ENCODE results near the gene CD274. TPM values are rescaled to one million over a fixed set of nuclear protein-coding genes. Genes with fewer than 3 reads are reported as not detected.

The CD274 gene
- total and polyA plus RNA-seq, 2 donors (not counting 3 experiments of a cell fraction or from before 2014, with no cell fraction given), result 25.4 to 26.8 TPM

GRCh38 chr9:5486988-5487387 is 36.6 kb downstream of the CD274 start:
- Histone ChIP-seq H3K27me3 (ENCODE audit: control insufficient read depth in 2 of 2, insufficient read depth in 2 of 2, low read length in 2 of 2) (no peaks in the 10 kb centered on the region), H3K9me3 (replicated peaks; ENCODE audit: control insufficient read depth, insufficient read depth, low read length) (no peaks in the 10 kb centered on the region), H4K20me1 (replicated peaks; ENCODE audit: control insufficient read depth, extremely low read depth, insufficient read depth, low read length) (no peaks in the 10 kb centered on the region), H3K9me1 (replicated peaks; ENCODE audit: control insufficient read depth, extremely low read depth, insufficient read depth, low read length) (no peaks in the 10 kb centered on the region), H3K79me2 (ENCODE audit: control insufficient read depth, insufficient read depth, low read length) (no peaks in the 10 kb centered on the region), H3K4me2 (ENCODE audit: insufficient read depth, low read length) (no peak overlapping the region), H3K4me1 (ENCODE audit: control insufficient read depth, extremely low read depth, insufficient read depth, low read length) (peaks cover 26% of the 10 kb centered on the region), H2AFZ (ENCODE audit: low read depth, low read length) (no peak overlapping the region), H3K36me3 (ENCODE audit: control insufficient read depth in 2 of 2, extremely low read depth in 1 of 2, insufficient read depth in 2 of 2, low read length in 2 of 2) (no peaks in the 10 kb centered on the region), H3K27ac (ENCODE audit: insufficient read depth, low read depth, low read length) (no peak overlapping the region), H3K9ac (replicated peaks; ENCODE audit: extremely low read depth, insufficient read depth, low read length) (no peak overlapping the region), H3K4me3 (replicated peaks in 1 of 3; ENCODE audit: insufficient read depth in 1 of 3, low read depth in 1 of 3, low read length in 3 of 3) (no peak overlapping the region)
- TF ChIP-seq JUN (IDR thresholded peaks at IDR 0.05; ENCODE audit: borderline replicate concordance, insufficient read depth, insufficient read length, low read depth) (no peak), POLR2A (IDR thresholded peaks at IDR 0.05; ENCODE audit: low read depth, low read length) (no peak), MAX (IDR thresholded peaks at IDR 0.05; ENCODE audit: insufficient read depth, insufficient read length) (no peak), CTCF (IDR thresholded peaks at IDR 0.05; ENCODE audit: extremely low read depth in 1 of 2, insufficient read depth in 1 of 2, low read depth in 1 of 2, low read length in 2 of 2) (no peak), GATA2 (IDR thresholded peaks at IDR 0.05; ENCODE audit: insufficient read depth, insufficient read length, low read depth, low read length) (no peak), FOS (IDR thresholded peaks at IDR 0.05; ENCODE audit: borderline replicate concordance, insufficient read depth, low read length) (no peak)
- dilution Hi-C loops (cut with MboI; ENCODE audit: extremely low pct_ligation_motif_present, low sequenced_read_pairs) (no loop called here), intact Hi-C loops (cut with micrococcal nuclease) (no loop called here)
- DNase-seq (ENCODE audit: low read depth, low spot score) (no peak), FAIRE-seq (no peak)
- POLR2A ChIA-PET, result no interaction called here
- no TSS peak for BruUV-seq (replicated peaks)
- CTCF ChIA-PET, result interaction anchor here (0.6 kb wide), 1 partner anchor 37 kb away, joined by 3 read pairs; the partner anchor contains the start of gene CD274

Measured in endothelial cell of umbilical vein (primary cell).